ENCODE measurements around the gene ISLR.

ISLR gene

GRCh38 chr15:74165461-74165860 lies 8.0 kb upstream of the ISLR start:
- Histone ChIP-seq H3K4me3 (ENCODE audit: low read depth in 1 of 2, low read length in 2 of 2) (no peak overlapping the region), H2AFZ (ENCODE audit: low read depth, low read length) (no peak overlapping the region), H3K4me2 (ENCODE audit: insufficient read depth, low read length) (no peak overlapping the region), H3K9me3 (ENCODE audit: insufficient read depth, low read length, severe bottlenecking) (no peaks in the 10 kb centered on the region), H4K20me1 (ENCODE audit: insufficient read depth, low read length) (no peaks in the 10 kb centered on the region), H3K4me1 (ENCODE audit: insufficient read depth, low read length) (no peaks in the 10 kb centered on the region), H3K27ac (ENCODE audit: low read length) (no peak overlapping the region), H3K27me3 (ENCODE audit: insufficient read depth, low read length, poor library complexity) (peaks cover 10% of the 10 kb centered on the region), H3K36me3 (ENCODE audit: insufficient read depth, low read length) (no peaks in the 10 kb centered on the region), H3K9ac (ENCODE audit: low read depth, low read length) (no peak overlapping the region), H3K79me2 (ENCODE audit: insufficient read depth, low read length) (no peaks in the 10 kb centered on the region)
- DNase-seq, result no peak
- TF ChIP-seq CTCF (IDR thresholded peaks at IDR 0.05; ENCODE audit: borderline replicate concordance, extremely low read depth, low read length, poor library complexity, severe bottlenecking), result no peak
- TF ChIP-seq EZH2 (IDR thresholded peaks at IDR 0.05; ENCODE audit: borderline replicate concordance, low read depth, low read length, severe bottlenecking), result no peak
- no peak for ATAC-seq (ENCODE audit: insufficient read depth, low read depth)

- Histone ChIP-seq H3K4me1 (ENCODE audit: insufficient read depth, low read length) (no peaks in the 10 kb centered on the region), H3K36me3 (ENCODE audit: insufficient read depth, low read length) (no peaks in the 10 kb centered on the region), H3K4me2 (ENCODE audit: insufficient read depth, low read length) (no peak overlapping the region), H4K20me1 (ENCODE audit: insufficient read depth, low read length) (no peaks in the 10 kb centered on the region), H3K9ac (ENCODE audit: low read depth, low read length) (no peak overlapping the region), H3K9me3 (ENCODE audit: insufficient read depth, low read length, severe bottlenecking) (no peaks in the 10 kb centered on the region), H2AFZ (ENCODE audit: low read depth, low read length) (no peak overlapping the region), H3K4me3 (ENCODE audit: low read depth in 1 of 2, low read length in 2 of 2) (no peak overlapping the region), H3K79me2 (ENCODE audit: insufficient read depth, low read length) (no peaks in the 10 kb centered on the region), H3K27me3 (ENCODE audit: insufficient read depth, low read length, poor library complexity) (peaks cover 16% of the 10 kb centered on the region), H3K27ac (ENCODE audit: low read length) (no peak overlapping the region)
- DNase-seq (no peak), ATAC-seq (ENCODE audit: insufficient read depth, low read depth) (no peak)
- no peak for TF ChIP-seq EZH2 (IDR thresholded peaks at IDR 0.05; ENCODE audit: borderline replicate concordance, low read depth, low read length, severe bottlenecking)
These were observed 5.6 kb upstream of the ISLR start for GRCh38 chr15:74167891-74168331.

GRCh38 chr15:74168711-74169126 lies 4.8 kb upstream of the ISLR start:
- no peak for ATAC-seq (ENCODE audit: insufficient read depth, low read depth)
- Histone ChIP-seq H4K20me1 (ENCODE audit: insufficient read depth, low read length) (no peaks in the 10 kb centered on the region), H3K9ac (ENCODE audit: low read depth, low read length) (no peak overlapping the region), H3K4me1 (ENCODE audit: insufficient read depth, low read length) (no peaks in the 10 kb centered on the region), H3K4me2 (ENCODE audit: insufficient read depth, low read length) (no peak overlapping the region), H3K27me3 (ENCODE audit: insufficient read depth, low read length, poor library complexity) (peaks cover 16% of the 10 kb centered on the region), H3K9me3 (ENCODE audit: insufficient read depth, low read length, severe bottlenecking) (no peaks in the 10 kb centered on the region), H2AFZ (ENCODE audit: low read depth, low read length) (no peak overlapping the region), H3K4me3 (ENCODE audit: low read depth in 1 of 2, low read length in 2 of 2) (no peak overlapping the region), H3K36me3 (ENCODE audit: insufficient read depth, low read length) (no peaks in the 10 kb centered on the region), H3K27ac (ENCODE audit: low read length) (no peak overlapping the region), H3K79me2 (ENCODE audit: insufficient read depth, low read length) (no peaks in the 10 kb centered on the region)
- TF ChIP-seq CTCF (IDR thresholded peaks at IDR 0.05; ENCODE audit: borderline replicate concordance, extremely low read depth, low read length, poor library complexity, severe bottlenecking) (no peak), EZH2 (IDR thresholded peaks at IDR 0.05; ENCODE audit: borderline replicate concordance, low read depth, low read length, severe bottlenecking) (no peak)
- no peak for DNase-seq

- no peak overlapping the region for H3K4me3 ChIP-seq (ENCODE audit: low read depth in 1 of 2, low read length in 2 of 2)
- H2AFZ ChIP-seq (ENCODE audit: low read depth, low read length), result no peak overlapping the region
- no peak for TF ChIP-seq CTCF (IDR thresholded peaks at IDR 0.05; ENCODE audit: borderline replicate concordance, extremely low read depth, low read length, poor library complexity, severe bottlenecking)
- TF ChIP-seq EZH2 (IDR thresholded peaks at IDR 0.05; ENCODE audit: borderline replicate concordance, low read depth, low read length, severe bottlenecking), result no peak
- H3K9ac ChIP-seq (ENCODE audit: low read depth, low read length), result no peak overlapping the region
- peaks cover 12% of the 10 kb centered on the region for H3K27me3 ChIP-seq (ENCODE audit: insufficient read depth, low read length, poor library complexity)
- no peak for ATAC-seq (ENCODE audit: insufficient read depth, low read depth)
- no peaks in the 10 kb centered on the region for H3K9me3 ChIP-seq (ENCODE audit: insufficient read depth, low read length, severe bottlenecking)
- H3K36me3 ChIP-seq (ENCODE audit: insufficient read depth, low read length), result no peaks in the 10 kb centered on the region
- H3K4me1 ChIP-seq (ENCODE audit: insufficient read depth, low read length), result no peaks in the 10 kb centered on the region
- DNase-seq, result no peak
- no peak overlapping the region for H3K27ac ChIP-seq (ENCODE audit: low read length)
- H4K20me1 ChIP-seq (ENCODE audit: insufficient read depth, low read length), result no peaks in the 10 kb centered on the region
- no peak overlapping the region for H3K4me2 ChIP-seq (ENCODE audit: insufficient read depth, low read length)
- H3K79me2 ChIP-seq (ENCODE audit: insufficient read depth, low read length), result no peaks in the 10 kb centered on the region
These were observed 3.3 kb upstream of the ISLR start for GRCh38 chr15:74170071-74170844.
